ENCODE data around the gene GAGE13. TPM values are rescaled to one million over a fixed set of nuclear protein-coding genes. Genes with fewer than 3 reads are reported as not detected.

GAGE13 gene
- total and polyA plus RNA-seq, 9 of the 15 experiments (the other 6 are each of a cell fraction or from before 2014, with no cell fraction given), result 31.6 to 506 (median 154) TPM

GRCh38 chrX:49312176-49312575 is 19.2 kb upstream of the GAGE13 start:
- H3K4me3 ChIP-seq, result no peak overlapping the region
- no peak overlapping the region for H2AFZ ChIP-seq (ENCODE audit: low read depth, low read length)
- H3K27ac ChIP-seq (ENCODE audit: extremely low read depth, low read depth, low read length), result no peak overlapping the region
- BruUV-seq (replicated peaks), result no TSS peak
- in situ Hi-C loops (cut with MboI) (no loop called here), intact Hi-C loops (cut with micrococcal nuclease) (no loop called here)
- no peak for ATAC-seq
- no peak for DNase-seq (ENCODE audit: extremely low read depth in 1 of 4, low spot score in 3 of 4)
- POLR2A ChIA-PET, result no interaction called here
- no peak overlapping the region for H3K9ac ChIP-seq (ENCODE audit: insufficient read depth in 1 of 2, low read depth in 2 of 2, low read length in 2 of 2)
- WGBS (ENCODE audit: insufficient coverage, low coverage, missing lambda C conversion rate), result 23% methylated on average over 2 of the region's 2 CpGs
- no peaks in the 10 kb centered on the region for H3K79me2 ChIP-seq (ENCODE audit: control insufficient read depth, insufficient read depth, low read length)
- H3K9me1 ChIP-seq (ENCODE audit: control insufficient read depth, insufficient read depth, low read length), result no peaks in the 10 kb centered on the region
- H3K9me3 ChIP-seq (replicated peaks; ENCODE audit: control insufficient read depth, insufficient read depth, low read depth, low read length), result no peaks in the 10 kb centered on the region
- H3K36me3 ChIP-seq (ENCODE audit: control insufficient read depth, insufficient read depth, low read length), result no peaks in the 10 kb centered on the region
- FAIRE-seq, result no peak
- CTCF ChIA-PET (ENCODE audit: low intra/inter-chr PET ratio), result no interaction called here
- peaks cover 10 to 21% of the 10 kb centered on the region in 2 experiments; a peak in 4 of 5 replicates for H3K4me1 ChIP-seq (replicated peaks in 1 of 2; ENCODE audit: control insufficient read depth in 2 of 2, insufficient read depth in 2 of 2, low read length in 2 of 2)
- H4K20me1 ChIP-seq (replicated peaks; ENCODE audit: control insufficient read depth, insufficient read depth, low read length), result no peaks in the 10 kb centered on the region
- no peak overlapping the region for H3K4me2 ChIP-seq (ENCODE audit: insufficient read depth, low read length)
- H3K27me3 ChIP-seq (ENCODE audit: control insufficient read depth in 2 of 2, insufficient read depth in 2 of 2, low read length in 2 of 2), result no peaks in the 10 kb centered on the region
- no peak for TF ChIP-seq POLR2AphosphoS5 (IDR thresholded peaks at IDR 0.05; ENCODE audit: control insufficient read depth, insufficient read depth, low read depth, low read length)
- TF ChIP-seq SRSF9 (IDR thresholded peaks at IDR 0.05; ENCODE audit: borderline replicate concordance, low read depth, low read length), result no peak
- no peak for TF ChIP-seq ZNF408 (CRISPR knock-in tag; IDR thresholded peaks at IDR 0.05; ENCODE audit: low read depth)
- no peak for TF ChIP-seq ZNF354B (CRISPR knock-in tag; IDR thresholded peaks at IDR 0.05)
- TF ChIP-seq RFX1 (IDR thresholded peaks at IDR 0.05), result no peak
- TF ChIP-seq, protein P1, sequence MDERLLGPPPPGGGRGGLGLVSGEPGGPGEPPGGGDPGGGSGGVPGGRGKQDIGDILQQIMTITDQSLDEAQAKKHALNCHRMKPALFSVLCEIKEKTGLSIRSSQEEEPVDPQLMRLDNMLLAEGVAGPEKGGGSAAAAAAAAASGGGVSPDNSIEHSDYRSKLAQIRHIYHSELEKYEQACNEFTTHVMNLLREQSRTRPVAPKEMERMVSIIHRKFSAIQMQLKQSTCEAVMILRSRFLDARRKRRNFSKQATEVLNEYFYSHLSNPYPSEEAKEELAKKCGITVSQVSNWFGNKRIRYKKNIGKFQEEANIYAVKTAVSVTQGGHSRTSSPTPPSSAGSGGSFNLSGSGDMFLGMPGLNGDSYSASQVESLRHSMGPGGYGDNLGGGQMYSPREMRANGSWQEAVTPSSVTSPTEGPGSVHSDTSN (CRISPR knock-in tag; IDR thresholded peaks at IDR 0.05; ENCODE audit: low read depth), result no peak
- TF ChIP-seq, protein P1 (tag; conservative IDR thresholded peaks at IDR 0.05; ENCODE audit: low read depth), result no peak
- TF ChIP-seq ZFP36 (IDR thresholded peaks at IDR 0.05; ENCODE audit: low read depth, low read length, partially characterized antibody), result no peak
- TF ChIP-seq ZBTB9 (CRISPR knock-in tag; IDR thresholded peaks at IDR 0.05), result no peak
- TF ChIP-seq GABPB2 (CRISPR knock-in tag; conservative IDR thresholded peaks at IDR 0.05), result no peak
- no peak for TF ChIP-seq DACH1 (IDR thresholded peaks at IDR 0.05; ENCODE audit: partially characterized antibody)
- TF ChIP-seq RBM25 (IDR thresholded peaks at IDR 0.05; ENCODE audit: low read depth, low read length, severe bottlenecking), result no peak
- TF ChIP-seq GTF2E2 (tag; IDR thresholded peaks at IDR 0.05), result no peak
- no peak for TF ChIP-seq ZFP91 (CRISPR knock-in tag; IDR thresholded peaks at IDR 0.05)
- TF ChIP-seq NR2C2 (CRISPR knock-in tag; IDR thresholded peaks at IDR 0.05), result no peak
- TF ChIP-seq NR2C2 (tag; IDR thresholded peaks at IDR 0.05), result no peak
- no peak for TF ChIP-seq ESRRA (IDR thresholded peaks at IDR 0.05; ENCODE audit: borderline replicate concordance, low read depth)
- no peak for TF ChIP-seq NFRKB (IDR thresholded peaks at IDR 0.05; ENCODE audit: low read depth)
- TF ChIP-seq KLF10 (CRISPR knock-in tag; IDR thresholded peaks at IDR 0.05), result no peak

All from K562 (cell line).